A549 (cell line): ENCODE data around the gene DGKH. TPM values are rescaled to one million over a fixed set of nuclear protein-coding genes. Genes with fewer than 3 reads are reported as not detected.

Experiments
- ATAC-seq, 2 experiments: fragments of 200-7000 bp in 1 of 2; fragments of >200 bp in 1 of 2; cut with Nextera tagmentation in 1 of 2; cut with Tn5 transposase in 1 of 2; 3 replicates each; pipeline versions ENCODE4 v1.8.0 to v1.9.1; 2018 to 2020; ENCODE audit warnings: mild to moderate bottlenecking in 1 of 2, moderate library complexity in 1 of 2
- CTCF ChIA-PET: fragments of 300-600 bp; sonication (Branson Sonifier 250); formaldehyde crosslinking; extraction: SDS; loops from one replicate; lab custom pipeline; 2021; ENCODE audit warnings: antibody characterized with exemption, inconsistent platforms; lab: Yijun Ruan, JAX
- POLR2A ChIA-PET: fragments of 350-600 bp; formaldehyde crosslinking; extraction: SDS; loops from one replicate; lab custom pipeline; 2021; ENCODE audit warnings: antibody characterized with exemption, inconsistent platforms; lab: Yijun Ruan, JAX
- DNase-seq, 2 experiments: peaks; one replicate each; pipeline versions ENCODE4 v3.0.0 to v3.0.0-alpha.2; 2011 to 2016; ENCODE audit warnings: low read depth in 1 of 2, low spot score in 1 of 2
- FAIRE-seq: peaks from 2 replicates; lab custom pipeline; 2011; peaks lifted over from hg19 to GRCh38; lab: Jason Lieb, UNC
- H3K27ac ChIP-seq, 2 experiments: fragments of >200 bp; sonication (Bioruptor Twin); formaldehyde crosslinking; 3 replicates each; pipeline ENCODE4 v1.5.1; 2016 to 2017
- H3K4me1 ChIP-seq: fragments of >200 bp; sonication (Bioruptor Twin); formaldehyde crosslinking; 3 replicates; pipeline ENCODE4 v1.6.1; 2016
- H3K4me2 ChIP-seq: fragments of >200 bp; sonication (Bioruptor Twin); formaldehyde crosslinking; 3 replicates; pipeline ENCODE4 v1.6.1; 2016
- H3K4me3 ChIP-seq: fragments of >200 bp; sonication (Bioruptor Twin); formaldehyde crosslinking; 3 replicates; pipeline ENCODE4 v1.5.1; 2016
- H3K9me3 ChIP-seq: fragments of >200 bp; sonication (Bioruptor Twin); formaldehyde crosslinking; 3 replicates; pipeline ENCODE4 v1.6.1; 2016
- BHLHE40 ChIP-seq: IDR thresholded peaks from 2 replicates; pipeline ENCODE4 v1.6.1; 2012; ENCODE audit warnings: low read depth, low read length, inconsistent platforms
- CEBPB ChIP-seq, 2 experiments: fragments of >200 bp in 1 of 2; sonication (Bioruptor Twin) in 1 of 2; formaldehyde crosslinking in 1 of 2; IDR thresholded peaks; 2 replicates each; pipeline ENCODE4 v1.6.1; 2012 to 2016
- EHF ChIP-seq: fragments of 250-450 bp; sonication (Bioruptor Pico); IDR thresholded peaks from 2 replicates; pipeline ENCODE4 v1.5.0; 2020; ENCODE audit warnings: mild to moderate bottlenecking
- EP300 ChIP-seq, 2 experiments: fragments of >200 bp; sonication (Bioruptor Twin); formaldehyde crosslinking; IDR thresholded peaks; 2 replicates in 1 of 2; 3 replicates in 1 of 2; pipeline ENCODE4 v1.6.1; 2016 to 2017
- HEYL ChIP-seq: fragments of 250-450 bp; sonication (Bioruptor Pico); IDR thresholded peaks from 2 replicates; pipeline ENCODE4 v1.8.0; 2021; ENCODE audit warnings: mild to moderate bottlenecking, moderate library complexity
- HOXA7 ChIP-seq: fragments of 250-450 bp; sonication (Bioruptor Pico); IDR thresholded peaks from 2 replicates; pipeline ENCODE4 v1.5.0; 2020; ENCODE audit warnings: mild to moderate bottlenecking, moderate library complexity
- JUNB ChIP-seq: fragments of >200 bp; sonication (Bioruptor Twin); formaldehyde crosslinking; IDR thresholded peaks from 2 replicates; pipeline ENCODE4 v1.6.1; 2016
- MAZ ChIP-seq: fragments of 150-350 bp; IDR thresholded peaks from 2 replicates; pipeline ENCODE4 v1.6.1; 2014; ENCODE audit warnings: antibody characterized with exemption, low read depth, low read length, borderline replicate concordance
- NFE2L2 ChIP-seq: fragments of 150-350 bp; conservative IDR thresholded peaks from 2 replicates; pipeline ENCODE4 v1.6.1; 2014; ENCODE audit warnings: low read length
- RAD21 ChIP-seq, 2 experiments: fragments of >200 bp in 1 of 2; sonication (Bioruptor Twin) in 1 of 2; formaldehyde crosslinking in 1 of 2; IDR thresholded peaks in 1 of 2; conservative IDR thresholded peaks in 1 of 2; 2 replicates in 1 of 2; 3 replicates in 1 of 2; pipeline ENCODE4 v1.6.1; 2012 to 2018; ENCODE audit warnings: inconsistent platforms in 1 of 2
- RARB ChIP-seq: fragments of 250-450 bp; sonication (Bioruptor Pico); IDR thresholded peaks from 2 replicates; pipeline ENCODE4 v1.8.0; 2021; ENCODE audit warnings: mild to moderate bottlenecking, moderate library complexity
- RFX5 ChIP-seq: fragments of 450-650 bp; IDR thresholded peaks from 2 replicates; pipeline ENCODE4 v1.7.1; 2014; ENCODE audit warnings: antibody characterized with exemption, mild to moderate bottlenecking, moderate library complexity
- SREBF2 ChIP-seq: fragments of 450-650 bp; IDR thresholded peaks from 2 replicates; pipeline ENCODE4 v1.6.1; 2014; ENCODE audit warnings: mild to moderate bottlenecking, moderate library complexity
- USF2 ChIP-seq: fragments of 450-650 bp; IDR thresholded peaks from 2 replicates; pipeline ENCODE4 v1.6.1; 2014; ENCODE audit warnings: antibody characterized with exemption
- WGBS: methylation state at CpG from one replicate; pipeline ENCODE4 v1.1.6; 2017; ENCODE audit errors: missing lambda C conversion rate; 5-methylcytosine and 5-hydroxymethylcytosine counted together
- polyA plus RNA-seq, 4 experiments: library from polyadenylated mRNA; depleted of rRNA in 3 of 4; stranded (reverse); fragments of >200 nt; fragmentation: RNase III in 1 of 4; extraction: RNeasy Plus Mini Kit Qiagen cat#74134 plus additional on column Dnase treatment in 1 of 4; gene quantifications; 2 replicates in 3 of 4; 3 replicates in 1 of 4; pipeline ENCODE4 v1.2.3, GENCODE V29; 2011 to 2017
- TF ChIP-seq, protein P1 (sequence below): fragments of 250-450 bp; sonication (Bioruptor Pico); IDR thresholded peaks from 2 replicates; pipeline ENCODE4 v1.5.0; 2020; ENCODE audit warnings: low read depth, mild to moderate bottlenecking, moderate library complexity
- TF ChIP-seq, protein P2 (sequence below): fragments of >200 bp; sonication (Bioruptor Twin); formaldehyde crosslinking; IDR thresholded peaks from 2 replicates; pipeline ENCODE4 v1.6.1; 2016
- TF ChIP-seq, protein P3 (sequence below): fragments of 150-350 bp; IDR thresholded peaks from 2 replicates; pipeline ENCODE4 v1.6.1; 2014; ENCODE audit warnings: low read depth, mild to moderate bottlenecking, low read length

The DGKH gene
- polyA plus RNA-seq, 2 of the 4 experiments (the other 2 are of a cell fraction): 3.8 to 6.7 TPM

DNA sequence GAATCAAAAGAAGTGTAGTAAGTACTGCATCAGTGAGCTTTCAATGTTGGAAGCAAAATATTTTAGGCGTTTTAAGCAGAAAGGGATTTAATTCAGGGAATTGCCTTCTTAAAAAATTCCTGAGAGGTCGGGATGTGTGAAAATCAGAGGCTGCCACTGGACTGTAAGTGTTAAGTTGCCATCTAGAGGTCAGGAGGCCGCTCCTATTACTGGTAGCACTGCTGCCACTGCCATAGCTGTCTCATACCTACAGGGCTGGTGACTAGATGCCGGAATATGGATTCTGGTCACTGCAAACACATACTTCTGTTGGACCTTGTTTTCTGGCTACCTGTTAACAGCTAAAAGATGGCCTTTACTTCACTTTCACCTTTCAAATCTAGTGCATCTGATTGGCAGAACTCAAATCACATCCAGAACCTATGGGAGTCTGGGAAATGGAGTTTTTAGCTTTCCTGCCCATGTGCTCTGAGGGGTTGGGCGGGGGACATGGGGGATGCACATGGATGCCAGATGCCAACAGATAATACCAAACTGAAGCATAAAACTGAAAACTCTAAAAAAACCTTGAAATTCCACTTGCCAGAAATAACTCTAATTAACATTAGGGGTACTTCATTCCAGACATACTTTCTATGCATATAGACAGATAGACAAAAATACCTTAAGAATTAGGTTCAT lies 29.8 kb downstream of the DGKH start:
- Histone ChIP-seq H3K4me3 (no peak overlapping the region), H3K4me2 (no peak overlapping the region), H3K4me1 (0 out of 3 replicates have a peak, but pooled peaks cover 8% of the 10 kb centered on the region), H3K9me3 (no peaks in the 10 kb centered on the region; the same call in 2 of the 3 replicates), H3K27ac (no peak overlapping the region)
- FAIRE-seq (no peak), DNase-seq (peak in 1 of 2 experiments; percentile 23), ATAC-seq (peak in 1 of 2 experiments; percentile 56; a peak in 2 of 6 replicates)
- no peak for TF ChIP-seq HEYL (CRISPR knock-in tag)
- TF ChIP-seq, protein P1, sequence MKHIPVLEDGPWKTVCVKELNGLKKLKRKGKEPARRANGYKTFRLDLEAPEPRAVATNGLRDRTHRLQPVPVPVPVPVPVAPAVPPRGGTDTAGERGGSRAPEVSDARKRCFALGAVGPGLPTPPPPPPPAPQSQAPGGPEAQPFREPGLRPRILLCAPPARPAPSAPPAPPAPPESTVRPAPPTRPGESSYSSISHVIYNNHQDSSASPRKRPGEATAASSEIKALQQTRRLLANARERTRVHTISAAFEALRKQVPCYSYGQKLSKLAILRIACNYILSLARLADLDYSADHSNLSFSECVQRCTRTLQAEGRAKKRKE (CRISPR knock-in tag): no peak
- peak in 1 of 2 experiments; percentile 31; a peak in 1 of 5 replicates for TF ChIP-seq RAD21 (conservative IDR thresholded peaks at IDR 0.05 in 1 of 2, IDR thresholded peaks at IDR 0.05 in 1 of 2)
- ChIA-PET CTCF (interaction anchor here (1.2 kb wide), 1 partner anchor 22 kb away, joined by 3 read pairs; no protein-coding TSS in a partner anchor), POLR2A (no interaction called here)
- 62% methylated on average over 5 of the region's 5 CpGs for WGBS

DNA sequence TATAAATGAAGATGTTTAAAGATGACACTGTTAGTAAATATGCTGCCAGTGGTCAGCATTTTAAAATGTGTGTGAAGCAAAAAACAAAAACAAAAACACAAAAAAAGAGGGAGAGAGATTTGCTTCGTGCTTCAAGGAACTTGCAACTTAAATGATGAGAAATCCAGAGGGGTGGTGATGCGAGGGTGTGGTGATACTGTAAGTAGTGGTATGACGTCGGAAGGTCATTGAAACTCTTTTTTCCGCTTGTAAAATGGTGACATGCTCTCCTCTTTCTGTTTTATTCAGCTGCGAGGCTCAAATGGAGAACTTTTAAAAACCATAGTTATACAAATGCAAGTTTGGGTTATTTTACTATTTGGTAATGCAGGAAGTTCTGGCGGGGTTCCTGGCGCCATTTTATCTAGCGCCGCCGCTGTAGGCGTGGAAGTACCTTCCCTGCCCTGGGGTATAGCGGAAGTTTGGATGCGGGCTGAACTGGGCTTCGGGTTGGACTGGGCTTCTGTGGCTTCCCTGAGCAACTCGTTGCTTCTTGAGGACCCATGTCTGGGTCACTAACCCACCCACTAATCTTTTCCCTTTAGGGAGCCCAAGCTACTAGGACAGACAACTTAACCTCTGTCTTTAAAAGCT lies 34.8 kb downstream of the DGKH start:
- no peak for ATAC-seq
- H3K4me1 ChIP-seq: 0 out of 3 replicates have a peak, but pooled peaks cover 2% of the 10 kb centered on the region
- DNase-seq: no peak
- TF ChIP-seq, protein P1 (CRISPR knock-in tag): no peak
- TF ChIP-seq, protein P2, sequence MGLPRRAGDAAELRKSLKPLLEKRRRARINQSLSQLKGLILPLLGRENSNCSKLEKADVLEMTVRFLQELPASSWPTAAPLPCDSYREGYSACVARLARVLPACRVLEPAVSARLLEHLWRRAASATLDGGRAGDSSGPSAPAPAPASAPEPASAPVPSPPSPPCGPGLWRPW: no peak
- POLR2A ChIA-PET: no interaction called here
- H3K27ac ChIP-seq: no peak overlapping the region
- CTCF ChIA-PET: no interaction called here
- 95% methylated on average over 16 of the region's 16 CpGs for WGBS
- H3K9me3 ChIP-seq: peaks cover 7% of the 10 kb centered on the region; the same call in 1 of the 3 replicates
- H3K4me2 ChIP-seq: no peak overlapping the region
- no peak overlapping the region for H3K4me3 ChIP-seq
- no peak for FAIRE-seq

GRCh38 chr13:42084722-42085121 lies 36.3 kb downstream of the DGKH start:
- ChIA-PET POLR2A (no interaction called here), CTCF (no interaction called here)
- Histone ChIP-seq H3K9me3 (peaks cover 7% of the 10 kb centered on the region; the same call in 1 of the 3 replicates), H3K4me1 (no peaks in the 10 kb centered on the region), H3K4me2 (no peak overlapping the region), H3K27ac (no peak overlapping the region), H3K4me3 (no peak overlapping the region)
- FAIRE-seq (no peak), ATAC-seq (no peak), DNase-seq (no peak)
- WGBS: 82% methylated on average over 1 of the region's 1 CpG
- no peak for TF ChIP-seq BHLHE40
- TF ChIP-seq, protein P3, sequence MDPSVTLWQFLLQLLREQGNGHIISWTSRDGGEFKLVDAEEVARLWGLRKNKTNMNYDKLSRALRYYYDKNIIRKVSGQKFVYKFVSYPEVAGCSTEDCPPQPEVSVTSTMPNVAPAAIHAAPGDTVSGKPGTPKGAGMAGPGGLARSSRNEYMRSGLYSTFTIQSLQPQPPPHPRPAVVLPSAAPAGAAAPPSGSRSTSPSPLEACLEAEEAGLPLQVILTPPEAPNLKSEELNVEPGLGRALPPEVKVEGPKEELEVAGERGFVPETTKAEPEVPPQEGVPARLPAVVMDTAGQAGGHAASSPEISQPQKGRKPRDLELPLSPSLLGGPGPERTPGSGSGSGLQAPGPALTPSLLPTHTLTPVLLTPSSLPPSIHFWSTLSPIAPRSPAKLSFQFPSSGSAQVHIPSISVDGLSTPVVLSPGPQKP: no peak
- no peak for TF ChIP-seq JUNB
- TF ChIP-seq SREBF2: no peak
- no peak for TF ChIP-seq CEBPB (IDR thresholded peaks at IDR 0.05)

DNA sequence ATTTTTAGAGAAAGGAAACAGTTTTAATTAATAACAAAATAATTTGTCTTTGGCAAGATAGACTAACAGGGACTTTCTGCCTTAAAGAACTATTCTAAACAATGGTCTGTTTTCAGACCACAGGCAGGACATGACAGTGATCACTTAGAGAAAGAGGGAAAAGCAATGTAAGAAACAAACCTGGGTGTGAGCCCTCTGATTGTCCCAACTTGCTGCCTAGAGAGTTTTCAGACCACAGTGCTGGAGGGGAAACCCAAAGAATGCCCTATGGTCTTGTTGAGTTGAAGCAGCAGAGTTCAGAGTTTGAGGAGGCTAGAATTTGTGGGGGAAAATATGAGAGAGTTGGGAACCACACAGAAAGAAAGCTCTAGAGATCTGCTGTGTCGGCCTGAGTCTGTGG lies 38.1 kb downstream of the DGKH start:
- no peak for DNase-seq
- H3K9me3 ChIP-seq: peaks cover 7% of the 10 kb centered on the region; the same call in 1 of the 3 replicates
- 100% methylated on average over 1 of the region's 1 CpG for WGBS
- no peak overlapping the region for H3K4me2 ChIP-seq
- CTCF ChIA-PET: interaction anchor here (0.7 to 1.3 kb wide), 2 partner anchors 418 to 454 kb away, joined by 4 to 5 read pairs; no protein-coding TSS in a partner anchor
- ATAC-seq: no peak
- no peak for TF ChIP-seq HOXA7 (CRISPR knock-in tag)
- no peak for TF ChIP-seq EP300 (IDR thresholded peaks at IDR 0.05)
- TF ChIP-seq MAZ: no peak
- no peak for TF ChIP-seq RARB
- no peak for TF ChIP-seq RFX5
- no peak for TF ChIP-seq NFE2L2
- TF ChIP-seq USF2: no peak
- no peak for TF ChIP-seq EHF
- no peak for FAIRE-seq
- POLR2A ChIA-PET: no interaction called here
- no peak overlapping the region for H3K4me3 ChIP-seq
- no peak overlapping the region for H3K27ac ChIP-seq
- no peaks in the 10 kb centered on the region for H3K4me1 ChIP-seq
